Measurements from ENCODE around the gene SULT1A2.

DNA sequence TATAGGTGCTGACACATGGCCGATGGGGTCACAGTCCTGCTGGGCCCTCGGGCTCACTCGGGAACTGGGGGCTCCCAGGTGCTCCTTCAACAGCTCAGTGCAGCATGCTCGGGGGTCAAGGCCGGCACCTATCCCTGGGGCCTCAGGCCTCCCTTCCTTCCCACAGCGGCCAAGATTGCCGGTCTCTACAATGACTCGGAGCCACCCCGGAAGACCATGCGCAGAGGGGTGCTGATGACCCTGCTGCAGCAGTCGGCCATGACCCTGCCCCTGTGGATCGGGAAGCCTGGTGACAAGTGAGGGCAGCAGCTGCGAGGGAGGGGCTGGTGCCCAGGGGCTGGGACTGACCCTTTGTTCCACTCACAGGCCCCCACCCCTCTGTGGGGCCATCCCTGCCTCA, 6.9 kb downstream of the SULT1A2 start:
- TF ChIP-seq, protein P1, sequence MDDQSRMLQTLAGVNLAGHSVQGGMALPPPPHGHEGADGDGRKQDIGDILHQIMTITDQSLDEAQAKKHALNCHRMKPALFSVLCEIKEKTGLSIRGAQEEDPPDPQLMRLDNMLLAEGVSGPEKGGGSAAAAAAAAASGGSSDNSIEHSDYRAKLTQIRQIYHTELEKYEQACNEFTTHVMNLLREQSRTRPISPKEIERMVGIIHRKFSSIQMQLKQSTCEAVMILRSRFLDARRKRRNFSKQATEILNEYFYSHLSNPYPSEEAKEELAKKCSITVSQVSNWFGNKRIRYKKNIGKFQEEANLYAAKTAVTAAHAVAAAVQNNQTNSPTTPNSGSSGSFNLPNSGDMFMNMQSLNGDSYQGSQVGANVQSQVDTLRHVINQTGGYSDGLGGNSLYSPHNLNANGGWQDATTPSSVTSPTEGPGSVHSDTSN (IDR thresholded peaks at IDR 0.05) = no peak
- TF ChIP-seq, protein P2, sequence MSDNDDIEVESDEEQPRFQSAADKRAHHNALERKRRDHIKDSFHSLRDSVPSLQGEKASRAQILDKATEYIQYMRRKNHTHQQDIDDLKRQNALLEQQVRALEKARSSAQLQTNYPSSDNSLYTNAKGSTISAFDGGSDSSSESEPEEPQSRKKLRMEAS (IDR thresholded peaks at IDR 0.05) = no peak
- TF ChIP-seq, protein P3, sequence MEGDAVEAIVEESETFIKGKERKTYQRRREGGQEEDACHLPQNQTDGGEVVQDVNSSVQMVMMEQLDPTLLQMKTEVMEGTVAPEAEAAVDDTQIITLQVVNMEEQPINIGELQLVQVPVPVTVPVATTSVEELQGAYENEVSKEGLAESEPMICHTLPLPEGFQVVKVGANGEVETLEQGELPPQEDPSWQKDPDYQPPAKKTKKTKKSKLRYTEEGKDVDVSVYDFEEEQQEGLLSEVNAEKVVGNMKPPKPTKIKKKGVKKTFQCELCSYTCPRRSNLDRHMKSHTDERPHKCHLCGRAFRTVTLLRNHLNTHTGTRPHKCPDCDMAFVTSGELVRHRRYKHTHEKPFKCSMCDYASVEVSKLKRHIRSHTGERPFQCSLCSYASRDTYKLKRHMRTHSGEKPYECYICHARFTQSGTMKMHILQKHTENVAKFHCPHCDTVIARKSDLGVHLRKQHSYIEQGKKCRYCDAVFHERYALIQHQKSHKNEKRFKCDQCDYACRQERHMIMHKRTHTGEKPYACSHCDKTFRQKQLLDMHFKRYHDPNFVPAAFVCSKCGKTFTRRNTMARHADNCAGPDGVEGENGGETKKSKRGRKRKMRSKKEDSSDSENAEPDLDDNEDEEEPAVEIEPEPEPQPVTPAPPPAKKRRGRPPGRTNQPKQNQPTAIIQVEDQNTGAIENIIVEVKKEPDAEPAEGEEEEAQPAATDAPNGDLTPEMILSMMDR (IDR thresholded peaks at IDR 0.05) = no peak
- TF ChIP-seq, protein P4, sequence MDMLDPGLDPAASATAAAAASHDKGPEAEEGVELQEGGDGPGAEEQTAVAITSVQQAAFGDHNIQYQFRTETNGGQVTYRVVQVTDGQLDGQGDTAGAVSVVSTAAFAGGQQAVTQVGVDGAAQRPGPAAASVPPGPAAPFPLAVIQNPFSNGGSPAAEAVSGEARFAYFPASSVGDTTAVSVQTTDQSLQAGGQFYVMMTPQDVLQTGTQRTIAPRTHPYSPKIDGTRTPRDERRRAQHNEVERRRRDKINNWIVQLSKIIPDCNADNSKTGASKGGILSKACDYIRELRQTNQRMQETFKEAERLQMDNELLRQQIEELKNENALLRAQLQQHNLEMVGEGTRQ (IDR thresholded peaks at IDR 0.05) = no peak
- TF ChIP-seq MYC (IDR thresholded peaks at IDR 0.05; ENCODE audit: borderline replicate concordance, low read length) (no peak), POLR2A (IDR thresholded peaks at IDR 0.05; ENCODE audit: low read length) (no peak), CEBPB (IDR thresholded peaks at IDR 0.05) (no peak), BHLHE40 (IDR thresholded peaks at IDR 0.05; ENCODE audit: low read depth, low read length) (no peak), ESRRA (IDR thresholded peaks at IDR 0.05; ENCODE audit: borderline replicate concordance, low read length) (no peak), ZFP36 (IDR thresholded peaks at IDR 0.05; ENCODE audit: borderline replicate concordance, partially characterized antibody) (no peak), MAFK (IDR thresholded peaks at IDR 0.05; ENCODE audit: partially characterized antibody) (no peak), NR3C1 (IDR thresholded peaks at IDR 0.05) (no peak)
